Smooth muscle cell (in vitro differentiated cells): ENCODE measurements around the gene DDX54. TPM values are rescaled to one million over a fixed set of nuclear protein-coding genes. Genes with fewer than 3 reads are reported as not detected.

ENCODE experiments used
- DNase-seq: peaks from one replicate; lab custom pipeline; 2025; ENCODE audit not compliant: unreplicated experiment; lab: John Stamatoyannopoulos, UW
- H2AFZ ChIP-seq: fragments of 200-600 bp; sonication (generic); 2 replicates; pipeline ENCODE4 v1.6.0; 2016; ENCODE audit warnings: antibody characterized with exemption, low read depth, mild to moderate bottlenecking
- H3F3A ChIP-seq: fragments of 200-600 bp; sonication (generic); 2 replicates; pipeline ENCODE4 v1.6.0; 2017; ENCODE audit warnings: antibody characterized with exemption, low read depth
- H3K27ac ChIP-seq: fragments of 200-600 bp; sonication (generic); 2 replicates; pipeline ENCODE4 v1.5.1; 2016; ENCODE audit warnings: low read depth, mild to moderate bottlenecking
- H3K27me3 ChIP-seq: fragments of 200-600 bp; sonication (generic); 2 replicates; pipeline ENCODE4 v1.6.1; 2016; ENCODE audit warnings: low read depth, mild to moderate bottlenecking
- H3K36me3 ChIP-seq: fragments of 200-600 bp; sonication (generic); 2 replicates; pipeline ENCODE4 v1.5.1; 2016; ENCODE audit warnings: low read depth
- H3K4me1 ChIP-seq: fragments of 200-600 bp; sonication (generic); 2 replicates; pipeline ENCODE4 v1.5.1; 2016; ENCODE audit warnings: low read depth
- H3K4me2 ChIP-seq: fragments of 200-600 bp; sonication (generic); 2 replicates; pipeline ENCODE4 v1.6.0; 2016; ENCODE audit warnings: mild to moderate bottlenecking
- H3K4me3 ChIP-seq: fragments of 200-600 bp; sonication (generic); 2 replicates; pipeline ENCODE4 v1.5.1; 2016; ENCODE audit warnings: mild to moderate bottlenecking
- H3K79me2 ChIP-seq: fragments of 200-600 bp; sonication (generic); 2 replicates; pipeline ENCODE4 v1.6.0; 2016; ENCODE audit warnings: low read depth, mild to moderate bottlenecking
- H3K9ac ChIP-seq: fragments of 200-600 bp; sonication (generic); 2 replicates; pipeline ENCODE4 v1.6.0; 2016; ENCODE audit warnings: low read depth
- H3K9me3 ChIP-seq: fragments of 200-600 bp; sonication (generic); replicated peaks from 2 replicates; pipeline ENCODE4 v1.5.1; 2016; ENCODE audit warnings: low read depth
- H4K20me1 ChIP-seq: fragments of 200-600 bp; sonication (generic); 2 replicates; pipeline ENCODE4 v1.6.0; 2016; ENCODE audit warnings: low read depth
- CTCF ChIP-seq: fragments of 200-600 bp; sonication (generic); IDR thresholded peaks from 2 replicates; pipeline ENCODE4 v1.5.1; 2017; ENCODE audit warnings: borderline replicate concordance, mild to moderate bottlenecking, antibody characterized with exemption; ENCODE audit not compliant: insufficient read depth, poor library complexity, severe bottlenecking
- WGBS: methylation state at CpG from one replicate; pipeline ENCODE4 v1.1.7; 2016; ENCODE audit warnings: low lambda C conversion rate; 5-methylcytosine and 5-hydroxymethylcytosine counted together
- polyA plus RNA-seq: library from polyadenylated mRNA; unstranded; fragments of >200 nt; fragmentation: Nextera tagmentation; extraction: Ambion mirVana; gene quantifications from 2 replicates; pipeline ENCODE4 v1.2.1, GENCODE V29; 2016
- total RNA-seq: library from RNA; depleted of rRNA; stranded (reverse); fragments of >200 nt; gene quantifications from 2 replicates; pipeline ENCODE4 v1.2.3, GENCODE V29; 2014

The DDX54 gene
- total and polyA plus RNA-seq, 2 experiments from 2014 or later = 19.3 to 28.3 TPM

- Histone ChIP-seq H3K4me3 (no peak overlapping the region), H3F3A (no peaks in the 10 kb centered on the region), H3K9me3 (no peaks in the 10 kb centered on the region), H3K4me1 (peaks cover 9% of the 10 kb centered on the region), H2AFZ (no peak overlapping the region), H3K27me3 (peaks cover 29% of the 10 kb centered on the region), H3K79me2 (no peaks in the 10 kb centered on the region), H3K4me2 (no peak overlapping the region), H3K36me3 (no peaks in the 10 kb centered on the region), H3K9ac (no peak overlapping the region), H4K20me1 (peaks cover 10% of the 10 kb centered on the region), H3K27ac (no peak overlapping the region)
- no peak for TF ChIP-seq CTCF
- 98% methylated on average over 22 of the region's 26 CpGs for WGBS
- DNase-seq = no peak
These were observed 26.7 kb downstream of the DDX54 start for GRCh38 chr12:113158439-113159203.

GRCh38 chr12:113157218-113157859, 27.9 kb downstream of the DDX54 start:
- H3K79me2 ChIP-seq = no peaks in the 10 kb centered on the region
- no peak for DNase-seq
- H3K4me1 ChIP-seq = peaks cover 13% of the 10 kb centered on the region
- peaks cover 42% of the 10 kb centered on the region for H3K27me3 ChIP-seq
- H2AFZ ChIP-seq = no peak overlapping the region
- H4K20me1 ChIP-seq = peaks cover 6% of the 10 kb centered on the region
- H3K4me3 ChIP-seq = no peak overlapping the region
- H3K36me3 ChIP-seq = no peaks in the 10 kb centered on the region
- TF ChIP-seq CTCF = no peak
- H3K9me3 ChIP-seq = no peaks in the 10 kb centered on the region
- no peak overlapping the region for H3K9ac ChIP-seq
- no peaks in the 10 kb centered on the region for H3F3A ChIP-seq
- H3K4me2 ChIP-seq = no peak overlapping the region
- 97% methylated on average over 12 of the region's 12 CpGs for WGBS
- H3K27ac ChIP-seq = no peak overlapping the region

GRCh38 chr12:113155646-113156045, 29.6 kb downstream of the DDX54 start:
- H3F3A ChIP-seq = no peaks in the 10 kb centered on the region
- H3K36me3 ChIP-seq = no peaks in the 10 kb centered on the region
- WGBS = 83% methylated on average over 7 of the region's 7 CpGs
- no peaks in the 10 kb centered on the region for H3K9me3 ChIP-seq
- H3K9ac ChIP-seq = no peak overlapping the region
- no peak for TF ChIP-seq CTCF
- no peak overlapping the region for H3K27ac ChIP-seq
- H3K4me2 ChIP-seq = no peak overlapping the region
- H3K4me1 ChIP-seq = peaks cover 7% of the 10 kb centered on the region
- H3K79me2 ChIP-seq = no peaks in the 10 kb centered on the region
- peaks cover 56% of the 10 kb centered on the region for H3K27me3 ChIP-seq
- no peak overlapping the region for H3K4me3 ChIP-seq
- no peaks in the 10 kb centered on the region for H4K20me1 ChIP-seq
- no peak for DNase-seq
- H2AFZ ChIP-seq = no peak overlapping the region
